Daoy (cell line): ENCODE results near the gene C11orf68. TPM values are rescaled to one million over a fixed set of nuclear protein-coding genes. Genes with fewer than 3 reads are reported as not detected.
A peak's percentile ranks its signal among the peaks of the same experiment; 100 is the strongest.
"Not testable (repeated sequence)": the region's sequence is repeated elsewhere in the genome, so short reads cannot be mapped to it uniquely, and the experiment has no call there.

Experiments used
- DNase-seq: peaks from one replicate; pipeline ENCODE4 v3.0.0-alpha.2; 2015; ENCODE audit warnings: low read depth
- total RNA-seq: library from RNA; depleted of rRNA; stranded (reverse); fragments of >200 nt; shearing (Covaris generic); gene quantifications from 2 replicates; pipeline ENCODE4 v1.2.3, GENCODE V29; 2014; rRNA removed

Gene C11orf68
- total RNA-seq: 12.5 and 19.1 TPM in 2 replicates

DNA sequence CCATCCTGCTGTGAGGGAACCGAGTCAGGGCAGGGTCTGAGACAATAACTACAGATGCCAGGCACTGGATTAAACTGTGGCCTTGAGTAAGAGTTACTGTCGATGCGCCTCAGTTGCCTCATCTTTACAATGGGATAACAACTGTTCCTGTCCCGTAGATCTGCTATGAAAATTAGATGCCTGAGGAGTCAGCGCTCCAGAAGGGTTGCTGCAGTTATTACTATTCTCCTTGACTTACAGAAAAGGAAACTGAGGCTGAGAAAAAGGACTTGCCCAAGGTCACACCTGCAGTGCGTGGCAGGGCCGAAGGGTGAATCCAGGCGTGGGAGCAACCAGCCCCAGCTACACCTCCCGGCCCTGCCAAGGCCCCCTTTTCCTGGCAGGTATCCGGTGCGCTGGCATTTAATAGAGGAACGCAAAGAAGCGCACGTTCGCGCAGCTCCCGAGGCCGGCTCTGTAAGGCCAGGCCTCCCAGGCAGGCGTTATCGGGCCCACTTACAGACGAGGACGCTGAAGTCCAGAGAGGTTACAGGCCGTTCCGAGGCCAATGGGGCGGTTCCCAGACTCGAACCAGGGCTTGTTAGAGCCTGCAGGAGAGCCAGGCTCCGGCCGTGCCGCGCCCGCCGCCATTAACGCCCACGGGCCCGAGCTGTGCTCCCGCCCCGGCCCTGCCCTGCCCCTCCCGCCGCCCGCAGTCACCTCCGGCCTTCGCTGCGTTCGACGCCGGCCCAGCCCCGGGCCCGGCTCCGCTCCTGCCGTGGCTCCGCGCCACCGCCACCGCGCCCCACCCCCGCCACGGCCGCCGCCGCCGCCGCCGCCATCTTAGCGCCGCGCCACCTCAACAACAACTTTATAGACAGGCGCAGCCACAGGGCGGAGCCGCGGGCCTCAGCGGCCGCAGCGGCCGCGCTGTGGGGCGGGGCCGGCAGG is at the start of gene C11orf68:
TSS of gene C11orf68 (minus strand) at position 852 of the 930 bp plus-strand sequence. CDS start at position 821, 31 bp downstream.
- no peak for DNase-seq

DNA sequence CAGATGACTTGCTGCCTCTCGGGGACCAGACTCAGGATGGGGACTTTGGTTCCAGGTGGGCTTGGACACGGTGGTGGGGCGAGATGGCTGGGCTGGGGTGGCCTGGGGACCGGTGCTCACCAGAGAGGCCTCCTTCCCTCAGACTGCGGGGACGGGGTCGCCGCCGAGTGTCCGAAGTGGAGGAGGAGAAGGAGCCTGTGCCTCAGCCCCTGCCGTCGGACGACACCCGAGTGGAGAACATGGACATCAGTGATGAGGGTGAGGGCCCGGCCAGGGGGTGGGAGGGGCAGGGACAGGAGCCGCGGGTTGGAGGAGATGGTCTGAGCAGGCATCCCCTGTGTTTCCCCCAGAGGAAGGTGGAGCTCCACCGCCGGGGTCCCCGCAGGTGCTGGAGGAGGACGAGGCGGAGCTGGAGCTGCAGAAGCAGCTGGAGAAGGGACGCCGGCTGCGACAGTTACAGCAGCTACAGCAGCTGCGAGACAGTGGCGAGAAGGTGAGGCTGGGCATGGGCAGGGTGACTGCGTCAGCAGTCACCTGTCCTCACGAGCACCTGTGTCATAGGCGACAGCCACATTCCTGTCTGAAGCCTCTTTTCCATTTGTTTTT is 48.6 kb upstream of the C11orf68 start:
- DNase-seq: no peak

DNA sequence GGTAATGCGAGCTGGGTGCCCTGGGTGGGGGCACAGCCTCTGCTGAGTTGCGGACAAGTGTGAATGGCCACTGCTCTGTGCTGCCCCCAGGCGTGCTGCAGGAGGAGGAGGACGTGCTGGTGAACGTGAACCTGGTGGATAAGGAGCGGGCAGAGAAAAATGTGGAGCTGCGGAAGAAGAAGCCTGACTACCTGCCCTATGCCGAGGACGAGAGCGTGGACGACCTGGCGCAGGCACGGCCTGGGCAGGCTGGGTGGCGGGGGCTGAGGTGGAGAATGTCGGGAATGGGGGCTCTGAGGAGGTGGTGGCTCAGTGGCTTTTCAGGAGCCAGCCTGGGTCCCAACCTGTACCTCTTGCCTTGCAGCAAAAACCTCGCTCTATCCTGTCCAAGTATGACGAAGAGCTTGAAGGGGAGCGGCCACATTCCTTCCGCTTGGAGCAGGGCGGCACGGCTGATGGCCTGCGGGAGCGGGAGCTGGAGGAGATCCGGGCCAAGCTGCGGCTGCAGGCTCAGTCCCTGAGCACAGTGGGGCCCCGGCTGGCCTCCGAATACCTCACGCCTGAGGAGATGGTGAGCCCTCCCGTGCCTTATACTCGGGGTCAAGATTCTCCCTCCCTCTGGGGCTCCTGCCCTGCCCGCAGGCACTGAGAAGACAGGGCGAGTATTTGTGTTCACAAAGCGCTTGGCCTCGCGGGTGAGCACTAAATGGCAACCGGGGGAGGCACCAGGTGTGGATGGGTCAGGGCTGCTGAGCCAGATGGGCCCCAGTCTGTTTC is 47.3 kb upstream of the C11orf68 start:
- no peak for DNase-seq

DNA sequence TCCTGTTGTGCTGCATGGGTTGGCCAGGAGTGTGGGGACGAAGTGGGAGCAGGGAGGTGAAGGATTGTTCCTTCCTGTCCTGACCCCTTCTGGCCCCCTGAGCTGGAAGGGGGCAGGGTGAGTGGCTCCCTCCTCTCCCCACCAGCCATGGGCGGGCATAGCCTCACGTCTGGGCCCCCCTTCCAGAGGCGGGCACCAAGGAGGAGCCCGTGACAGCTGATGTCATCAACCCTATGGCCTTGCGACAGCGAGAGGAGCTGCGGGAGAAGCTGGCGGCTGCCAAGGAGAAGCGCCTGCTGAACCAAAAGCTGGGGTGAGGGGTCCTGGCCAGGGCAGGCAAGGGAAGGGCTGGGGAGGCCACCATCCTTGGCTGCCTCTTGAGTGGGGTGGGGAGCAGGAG is 46.0 kb upstream of the C11orf68 start:
- no peak for DNase-seq

DNA sequence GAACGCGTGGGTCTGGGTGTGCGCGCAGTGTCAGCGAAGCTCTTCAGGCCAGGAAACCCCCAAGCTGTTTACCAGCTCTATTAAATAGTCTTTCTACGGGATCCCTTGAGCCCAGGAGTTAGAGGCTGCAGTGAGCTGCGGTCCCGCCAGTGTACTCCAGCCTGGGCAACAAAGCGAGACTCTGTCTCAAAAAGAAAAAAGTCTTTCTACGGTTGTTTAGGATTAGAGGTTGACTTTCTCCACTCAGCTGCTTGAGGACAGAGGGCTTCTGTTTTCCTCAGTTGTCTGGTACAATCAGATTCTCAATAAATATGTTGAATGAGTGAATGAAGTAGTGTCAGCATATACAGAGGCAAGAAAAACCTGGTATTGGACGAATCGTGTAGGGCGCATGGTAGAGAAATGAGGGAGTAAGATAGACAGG is 43.3 kb upstream of the C11orf68 start:
- no peak for DNase-seq

DNA sequence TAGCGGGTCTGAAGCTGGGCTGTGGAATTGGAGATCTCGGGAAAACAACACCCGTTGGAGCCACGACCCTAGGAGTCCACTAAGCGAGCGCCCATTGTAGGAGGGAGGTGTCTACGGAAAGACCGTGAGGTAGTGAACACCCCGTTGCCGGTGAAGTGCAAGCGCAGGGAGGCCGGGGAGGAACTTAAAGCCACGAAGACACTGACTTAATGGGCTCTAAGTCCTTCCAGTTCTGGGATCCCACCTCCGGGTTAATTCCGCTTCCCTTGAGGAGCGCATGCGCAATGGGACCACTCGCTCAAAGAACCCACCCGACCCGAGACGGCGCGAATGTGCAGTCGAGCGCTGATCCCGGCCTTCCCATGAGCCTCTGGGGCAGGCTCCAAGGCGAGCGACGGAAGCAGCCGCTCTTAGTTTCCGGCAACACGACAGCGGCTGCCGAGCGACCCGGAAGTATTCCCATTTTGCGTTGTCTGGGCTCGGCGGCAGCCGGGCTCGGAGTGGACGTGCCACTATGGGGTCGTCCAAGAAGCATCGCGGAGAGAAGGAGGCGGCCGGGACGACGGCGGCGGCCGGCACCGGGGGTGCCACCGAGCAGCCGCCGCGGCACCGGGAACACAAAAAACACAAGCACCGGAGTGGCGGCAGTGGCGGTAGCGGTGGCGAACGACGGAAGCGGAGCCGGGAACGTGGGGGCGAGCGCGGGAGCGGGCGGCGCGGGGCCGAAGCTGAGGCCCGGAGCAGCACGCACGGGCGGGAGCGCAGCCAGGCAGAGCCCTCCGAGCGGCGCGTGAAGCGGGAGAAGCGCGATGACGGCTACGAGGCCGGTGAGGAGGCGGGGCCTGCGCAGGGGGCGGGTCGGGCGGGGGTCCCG is 42.6 kb upstream of the C11orf68 start, which contains the start of gene SART1:
TSS of gene SART1 (plus strand) at position 468 of the 874 bp plus-strand sequence. CDS start at position 515, 47 bp downstream.
- peak; percentile 99 for DNase-seq

DNA sequence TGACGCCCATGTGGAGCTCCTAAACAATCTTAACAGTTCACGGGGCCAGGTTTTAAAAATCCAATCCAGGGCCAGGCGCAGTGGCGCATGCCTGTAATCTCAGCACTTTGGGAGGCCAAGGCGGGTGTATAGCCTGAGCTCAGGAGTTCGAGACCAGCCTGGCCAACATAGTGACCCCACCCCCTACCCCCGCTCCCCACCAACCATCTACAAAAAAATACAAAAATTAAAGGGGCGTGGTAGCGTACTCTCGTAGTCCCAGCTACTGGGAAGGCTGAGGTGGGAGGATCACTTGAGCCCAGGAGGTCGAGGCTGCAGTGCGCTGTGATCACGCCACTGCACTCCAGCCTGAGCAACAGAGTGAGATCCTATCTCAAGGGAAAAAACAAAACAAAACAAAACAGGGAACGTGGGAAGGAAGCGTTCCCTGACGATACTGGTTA is 42.0 kb upstream of the C11orf68 start:
- DNase-seq: no peak

DNA sequence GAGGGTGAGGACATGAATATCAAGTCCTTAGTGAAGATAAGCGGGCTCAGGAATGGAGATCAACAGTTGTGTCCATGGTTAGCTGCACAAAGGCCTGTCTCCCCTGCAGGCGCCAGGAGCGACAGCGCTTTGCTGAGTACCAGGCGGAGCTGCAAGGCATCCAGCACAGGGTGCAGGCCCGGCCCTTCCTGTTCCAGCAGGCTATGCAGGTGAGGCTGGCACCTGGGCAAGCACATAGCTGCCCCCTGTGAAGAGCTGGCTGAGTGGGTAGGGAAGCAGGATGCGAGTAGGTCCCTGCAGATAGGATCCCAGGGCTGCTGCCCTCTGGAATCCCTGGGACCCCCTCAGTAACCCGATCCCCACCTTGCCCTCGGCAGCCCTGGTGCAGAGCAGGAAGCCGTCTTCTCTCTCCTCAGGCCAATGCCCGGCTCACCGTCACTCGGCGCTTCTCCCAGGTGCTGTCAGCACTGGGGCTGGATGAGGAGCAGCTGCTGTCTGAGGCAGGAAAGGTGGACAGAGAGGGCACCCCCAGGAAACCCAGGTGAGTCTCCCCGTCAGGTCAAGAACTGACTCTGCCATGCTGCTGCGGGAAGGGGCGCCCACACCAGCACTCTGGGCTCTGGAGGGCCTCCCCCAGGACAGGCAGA is 40.0 kb upstream of the C11orf68 start:
- DNase-seq: no peak

DNA sequence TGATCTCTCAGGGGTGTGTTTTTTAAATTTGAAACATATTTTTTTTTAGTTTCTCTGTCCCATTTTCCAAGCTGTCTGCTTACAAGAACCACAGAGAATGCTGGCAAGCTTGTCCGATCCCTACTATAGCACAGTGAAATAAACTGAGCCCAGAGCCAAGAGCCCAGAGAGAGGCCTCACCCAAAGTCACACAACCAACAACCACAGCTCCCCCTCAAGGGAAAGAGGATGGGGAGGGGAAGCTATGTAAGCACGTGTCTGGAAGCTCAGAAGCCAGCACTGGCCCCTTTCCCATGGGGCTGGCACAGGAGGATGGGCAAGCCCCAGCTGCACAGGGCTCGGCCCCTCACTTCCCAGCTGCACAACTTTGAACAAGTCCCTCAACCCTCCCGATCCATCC is 39.4 kb upstream of the C11orf68 start:
- no peak for DNase-seq

DNA sequence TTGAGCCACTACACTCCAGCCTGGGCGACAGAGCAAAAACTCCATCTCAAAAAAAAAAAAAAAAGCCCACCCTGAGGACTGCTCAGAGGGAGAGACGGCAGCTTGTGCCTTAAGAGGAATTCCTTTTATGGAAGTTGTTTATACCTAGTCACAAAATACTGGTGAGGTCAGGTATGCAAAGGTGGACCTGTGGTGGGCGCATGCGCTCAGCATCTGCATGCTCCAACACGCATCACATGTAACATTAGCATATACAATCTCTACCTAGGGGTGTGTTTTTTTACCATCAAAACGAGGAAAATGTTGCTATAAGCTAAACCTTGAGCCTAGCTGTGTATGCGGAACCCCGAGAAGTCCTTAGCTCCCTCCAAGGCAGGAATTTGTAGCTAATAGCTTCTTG is 35.9 kb upstream of the C11orf68 start:
- no peak for DNase-seq

DNA sequence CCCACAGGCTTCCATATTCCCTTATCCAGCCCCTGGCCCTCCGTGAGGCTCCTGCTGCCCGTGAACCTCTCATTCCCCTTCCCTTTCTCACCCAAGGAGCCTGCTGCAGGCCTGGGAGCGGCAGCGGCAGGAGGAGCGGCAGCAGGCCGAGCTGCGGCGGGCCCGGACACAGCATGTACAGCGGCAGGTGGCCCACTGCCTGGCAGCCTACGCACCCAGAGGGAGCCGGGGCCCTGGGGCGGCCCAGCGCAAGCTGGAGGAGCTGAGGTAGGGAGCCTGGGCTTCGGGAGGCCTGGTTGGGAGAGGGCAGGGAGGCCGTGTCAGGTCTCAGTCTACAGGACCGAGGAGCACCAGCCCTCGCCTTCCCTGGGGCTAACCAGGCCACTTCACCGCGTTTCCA is 34.6 kb upstream of the C11orf68 start:
- DNase-seq: no peak

DNA sequence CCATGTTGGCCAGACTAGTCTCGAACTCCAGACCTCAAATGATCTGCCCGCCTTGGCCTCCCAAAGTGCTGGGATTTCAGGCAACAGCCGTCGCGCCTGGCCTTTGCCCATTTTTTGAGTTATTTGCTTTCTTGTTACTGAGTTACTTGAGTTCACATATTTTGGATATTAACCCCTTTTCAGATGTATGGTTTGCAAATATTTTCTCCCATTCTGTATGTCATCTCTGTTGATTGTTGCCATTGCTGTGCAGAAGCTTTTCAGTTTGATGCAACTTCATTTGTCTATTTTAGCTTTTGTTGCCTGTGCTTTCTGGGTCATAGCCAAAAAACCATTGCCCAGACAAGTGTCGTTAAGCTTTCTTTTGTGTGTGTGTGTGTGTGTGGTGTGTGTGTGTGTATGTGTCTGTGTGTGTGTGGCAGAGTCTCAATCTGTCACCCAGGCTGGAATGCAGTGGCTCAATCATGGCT is 33.2 kb upstream of the C11orf68 start:
- DNase-seq: no peak

DNA sequence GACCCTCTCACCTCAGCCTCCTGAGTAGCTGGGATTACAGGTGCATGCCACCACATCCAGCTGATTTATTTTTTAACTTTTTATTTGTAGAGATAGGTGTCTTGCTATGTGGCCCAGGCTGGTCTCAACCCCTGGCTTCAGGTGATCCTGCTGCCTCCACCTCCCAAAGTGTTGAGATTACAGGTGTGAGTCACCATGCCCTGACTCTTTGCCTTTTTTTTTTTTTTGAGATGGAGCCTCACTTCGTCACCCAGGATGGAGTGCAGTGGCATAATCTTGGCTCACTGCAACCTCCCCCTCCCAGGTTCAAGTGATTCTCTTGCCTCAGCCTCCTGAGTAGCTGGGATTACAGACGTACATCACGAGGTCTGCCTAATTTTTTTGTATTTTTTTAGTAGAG is 32.8 kb upstream of the C11orf68 start:
- not testable (repeated sequence) for DNase-seq

DNA sequence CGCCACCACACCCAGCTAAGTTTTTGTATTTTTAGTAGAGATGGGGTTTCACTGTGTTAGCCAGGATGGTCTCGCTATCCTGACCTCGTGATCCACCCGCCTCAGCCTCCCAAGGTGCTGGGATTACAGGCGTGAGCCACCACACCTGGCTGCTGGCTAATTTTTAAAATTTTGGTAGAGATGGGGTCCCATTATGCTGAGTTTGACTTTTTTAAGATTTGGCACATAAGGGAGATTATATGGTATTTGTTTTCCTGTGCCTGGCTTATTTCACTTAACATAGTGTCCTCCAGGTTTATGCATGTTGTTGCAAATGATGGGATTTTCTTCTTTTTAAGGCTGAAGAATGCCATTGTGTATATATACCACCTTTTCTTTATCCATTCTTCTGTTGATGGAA is 31.8 kb upstream of the C11orf68 start:
- not testable (repeated sequence) for DNase-seq

DNA sequence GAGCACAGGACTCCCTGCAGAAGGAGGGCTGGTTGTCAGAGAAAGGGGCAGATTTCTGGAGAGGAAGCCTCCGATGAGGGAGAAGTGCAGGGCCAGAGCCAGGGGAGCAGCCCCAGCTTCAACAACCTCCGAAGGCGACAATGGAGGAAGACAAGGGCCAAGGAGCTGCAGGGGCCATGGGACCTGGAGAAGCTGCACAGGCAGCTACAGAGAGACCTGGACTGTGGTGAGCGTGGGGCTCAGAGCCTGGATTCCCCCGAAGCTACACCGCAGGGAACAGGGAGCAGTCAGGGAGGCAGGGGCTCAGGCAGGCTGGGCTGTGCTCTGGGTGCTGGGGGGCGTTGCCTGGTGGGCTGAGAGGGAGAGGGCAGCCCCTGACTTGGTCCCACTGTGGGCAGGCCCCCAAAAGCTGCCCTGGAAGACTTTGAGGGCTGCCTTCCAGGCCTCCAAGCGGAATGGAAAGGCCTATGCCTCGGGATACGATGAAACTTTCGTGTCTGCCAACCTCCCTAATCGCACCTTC is 28.8 kb upstream of the C11orf68 start:
- DNase-seq: no peak

DNA sequence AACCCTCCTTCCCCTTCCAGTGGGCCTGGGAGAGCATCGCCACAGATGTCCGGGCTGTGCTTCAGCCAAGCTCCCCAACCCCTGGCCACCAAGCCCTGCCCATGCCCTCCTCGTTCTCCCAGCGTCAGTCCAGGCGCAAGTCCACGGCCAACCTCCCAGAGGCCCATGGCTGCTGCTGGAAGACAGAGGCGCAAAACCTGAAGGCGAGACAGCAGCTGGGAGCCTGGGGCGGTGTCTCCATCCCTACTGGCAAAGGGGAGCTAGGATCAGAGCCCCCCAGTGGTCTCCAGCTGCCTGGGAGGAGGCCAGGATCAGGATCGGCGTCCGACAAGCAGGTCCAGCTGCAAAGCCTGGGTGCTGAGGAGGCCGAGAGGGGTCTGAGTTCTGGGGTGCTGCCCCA is 28.3 kb upstream of the C11orf68 start:
- DNase-seq: no peak

DNA sequence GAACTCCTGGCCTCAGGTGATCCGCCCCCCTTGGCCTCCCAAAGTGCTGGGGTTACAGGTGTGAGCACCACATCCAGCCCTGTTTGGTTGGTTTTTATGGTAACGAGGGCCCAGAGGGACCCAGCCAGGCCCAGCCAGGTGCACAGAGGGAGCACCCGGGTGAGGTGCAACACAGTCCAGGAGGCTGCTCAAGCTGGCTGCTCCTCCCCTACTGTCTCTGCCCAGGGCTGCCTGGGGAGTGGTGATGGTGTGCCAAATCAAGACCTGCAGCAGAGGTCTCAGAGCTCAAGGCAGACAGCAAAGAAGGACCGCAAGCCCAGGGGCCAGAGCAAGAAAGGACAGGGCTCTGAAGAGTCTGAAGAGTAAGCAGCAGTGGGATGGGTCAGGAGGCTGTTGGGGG is 27.8 kb upstream of the C11orf68 start:
- DNase-seq: no peak

DNA sequence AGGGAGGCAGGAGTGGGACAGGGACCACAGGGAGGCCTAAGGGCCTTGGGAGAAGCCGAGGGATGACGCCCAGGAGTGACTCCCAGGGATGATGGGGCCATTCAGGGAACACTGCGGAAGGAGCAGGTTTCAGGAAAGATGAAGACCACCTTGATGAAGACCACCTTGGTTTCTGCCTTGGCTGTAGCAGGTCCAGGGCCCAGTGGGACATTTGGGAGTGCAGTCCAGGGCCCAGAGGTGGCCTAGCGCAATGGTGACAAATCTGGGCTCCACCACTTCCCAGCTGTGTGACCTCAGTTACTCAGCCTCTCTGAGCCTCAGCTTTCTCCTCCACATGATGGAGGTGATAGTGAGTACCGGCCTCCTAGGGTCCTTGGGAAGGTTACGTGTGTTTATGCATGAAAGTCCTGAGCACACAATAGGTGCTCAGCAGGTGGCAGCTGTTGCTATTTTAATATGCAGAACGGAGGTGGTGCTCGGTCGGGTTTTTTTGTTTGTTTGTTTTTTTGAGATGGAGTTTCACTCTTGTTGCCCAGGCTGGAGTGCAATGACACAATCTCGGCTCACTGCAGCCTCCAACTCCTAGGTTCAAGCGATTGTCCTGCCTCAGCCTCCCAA is 27.2 kb upstream of the C11orf68 start:
- no peak for DNase-seq

DNA sequence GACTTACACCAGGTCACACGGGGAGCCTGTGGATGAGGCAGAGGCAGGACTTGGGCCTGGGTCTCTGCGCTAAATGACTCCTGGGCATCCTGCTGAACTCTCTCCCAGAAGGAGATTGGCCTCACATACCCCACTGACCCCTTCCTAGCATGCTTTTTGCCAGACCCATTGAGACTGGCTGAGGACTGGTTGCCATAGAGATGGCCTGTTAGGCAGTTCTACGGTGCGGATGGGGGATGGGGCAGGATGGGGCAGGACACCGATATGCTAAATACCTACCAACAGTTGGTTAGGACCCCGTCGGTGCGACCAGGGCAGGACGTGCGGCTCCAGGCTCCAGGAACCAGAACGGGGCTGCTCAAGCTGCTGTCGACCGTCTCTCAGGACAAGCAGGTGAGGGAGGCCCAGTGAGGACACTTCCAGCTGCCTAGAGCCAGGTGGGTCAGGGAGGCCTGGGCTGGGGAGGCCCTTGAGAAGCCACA is 26.6 kb upstream of the C11orf68 start, which contains the start of gene TSGA10IP:
TSS of gene TSGA10IP (plus strand) at position 51 of the 482 bp plus-strand sequence. CDS start at position 247, 196 bp downstream.
- no peak for DNase-seq
